Epidermal melanocyte (primary cell): ENCODE measurements around the gene EPS8L2.

ENCODE experiments used
- DNase-seq: peaks from one replicate; pipeline ENCODE4 v3.0.0; 2011; ENCODE audit warnings: low spot score; ENCODE audit not compliant: insufficient read length

Gene EPS8L2

DNA sequence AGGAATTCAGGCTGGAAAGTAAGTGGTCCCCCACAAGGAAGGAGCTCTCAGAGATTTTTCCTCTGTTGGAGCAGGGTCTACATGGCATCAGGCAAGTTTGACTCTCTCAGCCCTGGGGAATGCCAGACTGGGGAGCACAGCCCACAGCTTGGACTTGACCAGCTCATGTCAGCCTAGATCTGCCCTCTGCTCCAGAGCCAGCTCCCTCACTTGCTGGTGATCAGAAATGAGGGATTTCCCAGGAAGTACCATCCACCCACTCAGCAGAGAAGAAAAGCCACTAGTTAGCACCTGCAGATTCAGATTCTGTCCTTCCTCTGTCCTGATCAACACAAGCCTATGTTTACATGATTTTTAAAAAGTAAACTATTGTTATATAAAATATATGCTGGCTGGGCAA is 54.2 kb downstream of the EPS8L2 start:
- peak; percentile 12 for DNase-seq

DNA sequence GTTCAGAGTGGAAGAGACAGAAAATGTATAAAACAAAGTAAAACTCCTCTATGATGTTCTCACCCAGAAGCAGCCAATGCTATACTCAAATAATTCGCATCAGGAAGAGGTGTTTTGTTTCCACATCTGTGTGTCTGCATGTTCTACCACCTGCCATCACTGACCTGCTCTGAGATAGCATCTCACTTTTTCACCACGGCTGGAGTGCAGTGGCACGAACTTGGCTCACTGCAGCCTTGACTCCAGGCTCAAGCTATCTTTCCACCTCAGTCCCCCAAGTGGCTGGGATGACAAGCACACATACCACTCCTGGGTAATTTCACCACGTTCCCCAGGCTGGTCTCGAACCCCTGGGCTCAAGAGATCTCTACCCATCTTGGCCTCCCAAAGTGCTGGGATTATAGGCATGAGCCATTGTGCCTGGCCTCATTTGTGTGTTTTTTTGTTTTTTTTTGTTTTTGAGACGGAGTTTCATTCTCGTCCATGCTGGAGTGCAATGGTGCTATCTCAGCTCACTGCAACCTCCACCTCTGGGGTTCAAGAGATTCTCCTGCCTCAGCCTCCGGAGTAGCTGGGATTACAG is 55.6 kb downstream of the EPS8L2 start:
- DNase-seq = peak; percentile 5

DNA sequence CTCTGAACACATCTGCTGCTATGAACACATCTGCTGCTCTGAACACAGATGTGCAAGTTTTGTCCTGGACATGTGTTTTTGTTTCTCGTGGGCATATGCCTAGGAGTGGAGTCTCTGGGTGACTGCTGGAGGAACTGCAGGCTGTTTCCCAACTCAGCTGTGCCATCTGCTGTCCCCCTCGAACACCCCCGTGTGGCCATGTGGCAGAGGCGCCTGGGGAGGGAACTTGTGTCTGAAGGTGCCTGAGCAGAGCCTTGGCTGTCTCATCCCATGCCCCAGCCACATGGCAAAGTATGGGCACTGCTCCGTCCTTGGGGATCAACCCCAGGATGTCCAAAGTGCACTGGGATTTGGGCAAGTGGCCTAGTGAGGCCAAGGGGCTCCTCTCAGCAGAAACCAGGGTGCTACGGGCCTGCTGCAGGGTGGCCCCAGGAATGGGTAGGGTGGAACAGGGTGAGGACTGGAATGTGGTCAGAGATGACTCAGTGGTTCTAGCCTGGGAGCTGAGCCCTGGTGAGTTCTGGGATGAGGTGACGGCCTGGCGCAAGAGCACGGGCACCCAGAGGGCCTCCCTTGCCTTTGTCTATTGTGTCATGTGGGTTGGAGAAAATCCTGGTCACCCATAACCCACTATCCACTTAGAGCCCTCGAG is 56.5 kb downstream of the EPS8L2 start:
- DNase-seq = peak; percentile 93

- DNase-seq = peak; percentile 1
These were observed 57.0 kb downstream of the EPS8L2 start for GRCh38 chr11:763073-763463.

DNA sequence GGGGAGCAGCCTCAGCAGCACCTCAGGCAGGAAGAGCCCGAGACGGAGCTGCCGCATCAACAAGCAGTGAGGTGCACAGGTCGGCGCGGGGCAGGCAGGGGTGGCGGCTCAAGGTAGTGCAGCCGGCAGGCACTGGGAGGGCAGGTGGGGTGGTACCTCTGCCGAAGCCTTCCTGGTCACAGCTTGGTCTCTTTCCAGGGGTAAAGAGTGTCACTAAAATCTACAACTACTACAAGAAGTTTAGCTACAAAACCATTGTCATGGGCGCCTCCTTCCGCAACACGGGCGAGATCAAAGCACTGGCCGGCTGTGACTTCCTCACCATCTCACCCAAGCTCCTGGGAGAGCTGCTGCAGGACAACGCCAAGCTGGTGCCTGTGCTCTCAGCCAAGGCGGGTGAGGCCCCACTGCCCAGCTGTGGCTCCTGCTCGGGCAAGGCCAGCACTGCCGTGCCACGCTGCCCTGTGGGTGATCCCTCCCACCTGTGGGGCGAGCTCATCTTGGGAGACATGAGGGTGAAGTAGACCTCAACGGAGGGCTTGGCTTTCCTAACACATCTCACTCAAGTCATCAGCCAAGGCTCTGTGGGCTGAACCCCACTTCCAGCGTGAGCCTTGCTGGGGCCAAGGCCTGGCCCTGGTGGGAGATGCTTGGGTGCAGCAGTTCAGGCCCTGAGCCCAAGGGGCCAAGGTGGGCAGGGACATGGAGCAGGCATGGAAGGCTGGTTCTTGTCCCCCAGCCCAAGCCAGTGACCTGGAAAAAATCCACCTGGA is 57.7 kb downstream of the EPS8L2 start:
- DNase-seq = peak; percentile 3

DNA sequence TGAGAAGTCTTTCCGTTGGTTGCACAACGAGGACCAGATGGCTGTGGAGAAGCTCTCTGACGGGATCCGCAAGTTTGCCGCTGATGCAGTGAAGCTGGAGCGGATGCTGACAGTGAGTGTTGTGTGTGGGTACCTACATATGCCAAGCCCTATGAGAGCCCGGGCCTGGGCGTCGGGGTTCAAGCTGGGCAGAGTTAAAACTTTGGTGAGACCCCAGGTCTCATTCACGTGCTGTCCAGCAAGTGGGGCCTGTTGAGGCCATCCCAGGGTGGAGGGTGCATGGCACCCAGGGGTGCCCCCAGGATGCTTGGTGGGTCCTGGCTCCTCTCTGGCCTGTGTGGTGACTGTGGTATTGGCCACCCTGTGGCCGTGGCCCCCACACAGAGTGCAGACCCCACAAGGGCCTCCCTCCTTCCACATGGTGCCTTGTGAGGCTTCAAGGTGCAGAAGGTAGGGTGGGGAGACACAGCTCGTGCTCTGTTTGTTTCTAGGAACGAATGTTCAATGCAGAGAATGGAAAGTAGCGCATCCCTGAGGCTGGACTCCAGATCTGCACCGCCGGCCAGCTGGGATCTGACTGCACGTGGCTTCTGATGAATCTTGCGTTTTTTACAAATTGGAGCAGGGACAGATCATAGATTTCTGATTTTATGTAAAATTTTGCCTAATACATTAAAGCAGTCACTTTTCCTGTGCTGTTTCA is 58.4 kb downstream of the EPS8L2 start:
- peak; percentile 2 for DNase-seq

- DNase-seq = peak; percentile 61
These were observed 59.2 kb downstream of the EPS8L2 start for GRCh38 chr11:765025-765801.

DNA sequence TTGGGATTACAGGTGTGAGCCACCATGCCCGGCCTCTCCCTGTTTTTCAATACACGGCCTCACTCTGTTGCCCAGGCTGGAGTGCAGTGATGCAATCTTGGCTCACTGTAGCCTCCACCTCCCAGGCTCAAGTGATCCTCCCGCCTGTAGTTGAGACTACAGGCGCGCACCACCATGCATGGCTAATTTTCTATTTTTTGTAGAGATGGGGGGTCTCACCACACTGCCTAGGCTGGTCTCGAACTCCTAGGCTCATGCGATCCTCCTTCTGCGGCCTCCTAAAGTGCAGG is 59.7 kb downstream of the EPS8L2 start:
- no peak for DNase-seq

- no peak for DNase-seq
These were observed 60.3 kb downstream of the EPS8L2 start for GRCh38 chr11:766106-766935.

DNA sequence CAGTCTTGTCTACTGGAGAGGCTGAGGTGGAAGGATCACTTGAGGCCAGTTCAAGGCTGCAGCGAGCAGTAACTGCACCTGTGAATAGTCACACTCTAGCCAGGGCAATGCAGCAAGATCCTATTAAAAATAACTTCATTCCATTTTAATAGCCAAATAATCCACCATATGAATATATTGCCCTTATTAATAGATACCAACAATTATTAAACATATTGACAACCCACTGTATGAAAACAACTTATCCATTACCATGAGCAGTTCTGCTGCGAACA is 60.8 kb downstream of the EPS8L2 start:
- no peak for DNase-seq

DNA sequence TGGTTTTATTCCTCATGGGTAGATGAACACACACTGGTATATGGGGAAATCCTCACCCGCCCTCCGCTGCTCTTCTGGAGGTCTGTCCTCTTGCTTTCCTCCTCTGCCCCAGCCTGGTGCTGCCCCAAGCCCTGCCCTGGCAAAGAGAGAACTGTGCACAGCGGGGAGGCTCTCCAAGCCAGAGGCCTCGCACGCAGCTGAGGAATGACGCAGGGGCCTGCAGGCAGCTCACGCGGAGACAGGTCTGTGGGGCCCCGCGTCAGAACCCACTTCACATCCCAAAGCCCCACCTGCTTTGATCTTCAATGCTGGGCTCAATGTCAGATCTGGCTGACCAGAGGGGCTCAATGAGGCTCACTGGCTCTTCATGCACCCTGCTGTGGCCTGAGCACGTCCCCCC is 61.2 kb downstream of the EPS8L2 start:
- DNase-seq = no peak

DNA sequence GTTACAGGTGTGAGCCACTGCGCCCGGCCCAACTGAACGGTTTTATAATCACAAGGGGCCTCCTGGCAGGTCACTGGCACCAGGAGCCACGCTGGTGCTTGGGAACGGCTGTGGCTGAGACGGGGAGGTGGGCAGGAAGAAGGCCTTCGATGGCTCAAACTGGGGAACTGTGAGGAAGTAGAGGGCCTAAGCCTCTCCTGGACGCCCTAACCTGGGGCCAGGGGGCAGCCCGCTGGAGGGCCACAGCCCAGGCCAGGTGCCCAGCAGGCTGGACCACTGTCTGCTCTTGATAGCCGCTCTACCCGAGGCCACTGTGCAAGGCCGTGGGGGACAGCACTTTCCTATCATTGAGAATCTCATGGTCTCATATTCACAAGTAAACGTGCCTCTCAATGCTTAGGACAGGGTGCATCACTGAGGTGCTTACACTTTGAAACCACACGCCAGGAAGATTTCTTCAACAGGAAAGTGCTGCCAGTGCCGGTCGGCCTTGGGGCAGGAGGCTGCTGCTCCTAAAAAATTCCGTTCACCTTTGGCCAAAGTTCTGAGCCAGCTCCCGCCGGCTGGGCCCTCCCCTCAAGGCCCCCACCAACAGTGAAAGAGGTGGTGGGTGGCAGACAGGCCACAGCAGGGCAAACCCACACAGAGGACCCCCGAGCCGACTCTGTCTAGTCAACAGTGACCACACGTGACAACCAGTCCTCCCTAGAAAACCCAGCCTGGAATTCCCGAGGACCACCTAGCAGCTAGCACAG is 64.0 kb downstream of the EPS8L2 start:
- DNase-seq = no peak

DNA sequence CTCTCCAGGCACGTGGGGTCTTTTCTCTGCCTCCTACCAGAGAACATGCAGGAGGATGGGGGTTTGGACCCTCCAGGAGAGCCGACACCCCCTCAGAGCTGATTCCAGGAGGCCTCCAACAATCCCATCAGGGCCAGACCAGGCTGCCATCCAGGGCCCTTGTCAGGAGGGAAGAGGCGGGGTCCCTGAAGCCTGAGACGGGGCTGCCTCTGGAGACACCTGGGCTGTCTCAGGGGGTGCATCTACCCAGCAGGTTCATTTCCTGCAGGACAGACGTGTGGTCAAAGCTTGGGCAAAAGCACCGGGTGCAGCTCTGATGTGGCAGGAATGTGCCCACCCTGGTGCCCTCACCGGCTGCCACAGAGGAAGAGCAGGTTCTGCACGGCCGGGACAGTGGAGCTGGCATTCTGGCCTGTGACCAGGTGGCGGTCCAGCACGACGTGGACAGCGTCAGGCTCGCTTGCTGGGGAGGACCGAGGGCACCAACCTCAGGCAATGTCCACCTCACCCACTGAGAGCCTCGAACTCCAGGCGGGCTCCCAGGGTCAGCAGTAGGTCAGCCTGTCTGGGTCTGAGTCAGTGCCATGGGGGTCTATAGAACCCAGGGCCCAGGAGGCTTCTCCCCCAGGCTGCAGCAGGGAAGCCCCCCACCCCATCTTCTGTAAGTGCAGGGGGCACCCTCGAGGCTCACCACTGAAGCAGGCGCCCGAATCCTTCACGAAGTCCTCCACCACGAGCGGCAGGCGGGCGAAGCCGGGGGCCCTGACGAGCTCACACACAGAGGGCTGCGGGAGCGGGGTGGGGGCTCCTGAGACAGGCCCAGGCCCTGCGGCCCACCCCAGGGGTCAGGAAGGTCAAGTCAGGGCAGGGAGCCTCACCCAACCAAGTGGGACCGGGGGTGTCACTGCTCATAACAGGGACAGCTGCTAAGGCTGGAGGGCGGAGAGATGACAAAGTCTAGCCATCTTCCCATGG is 64.9 kb downstream of the EPS8L2 start:
- no peak for DNase-seq

DNA sequence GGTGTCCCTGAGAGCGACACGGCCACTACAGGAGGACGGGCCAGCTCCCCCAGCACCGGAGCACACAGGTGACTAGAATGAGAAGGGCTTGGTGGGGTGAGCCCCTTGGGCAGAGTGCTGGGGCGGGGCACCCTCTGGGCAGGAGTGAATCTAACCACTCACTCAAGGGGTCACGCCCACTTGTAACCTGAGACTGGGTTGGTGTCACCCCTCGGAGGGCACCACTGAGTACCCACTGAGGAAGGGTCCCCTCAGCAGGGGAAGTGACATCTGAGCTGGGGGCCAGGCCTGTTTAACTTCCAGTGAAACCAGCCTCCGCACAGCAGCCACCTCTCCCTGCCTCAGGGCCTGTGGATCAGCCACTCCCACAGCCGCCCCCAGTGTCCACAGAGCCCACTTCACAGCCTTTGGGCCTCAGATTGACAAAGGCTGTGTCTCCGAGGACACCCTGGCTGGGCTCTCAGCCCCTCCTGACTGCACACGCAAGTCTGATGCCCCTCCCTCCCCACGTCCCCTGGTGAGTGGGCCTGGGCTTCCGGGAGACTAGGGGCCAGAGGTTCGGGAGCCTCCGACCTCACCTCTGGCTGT is 65.7 kb downstream of the EPS8L2 start:
- DNase-seq = no peak

DNA sequence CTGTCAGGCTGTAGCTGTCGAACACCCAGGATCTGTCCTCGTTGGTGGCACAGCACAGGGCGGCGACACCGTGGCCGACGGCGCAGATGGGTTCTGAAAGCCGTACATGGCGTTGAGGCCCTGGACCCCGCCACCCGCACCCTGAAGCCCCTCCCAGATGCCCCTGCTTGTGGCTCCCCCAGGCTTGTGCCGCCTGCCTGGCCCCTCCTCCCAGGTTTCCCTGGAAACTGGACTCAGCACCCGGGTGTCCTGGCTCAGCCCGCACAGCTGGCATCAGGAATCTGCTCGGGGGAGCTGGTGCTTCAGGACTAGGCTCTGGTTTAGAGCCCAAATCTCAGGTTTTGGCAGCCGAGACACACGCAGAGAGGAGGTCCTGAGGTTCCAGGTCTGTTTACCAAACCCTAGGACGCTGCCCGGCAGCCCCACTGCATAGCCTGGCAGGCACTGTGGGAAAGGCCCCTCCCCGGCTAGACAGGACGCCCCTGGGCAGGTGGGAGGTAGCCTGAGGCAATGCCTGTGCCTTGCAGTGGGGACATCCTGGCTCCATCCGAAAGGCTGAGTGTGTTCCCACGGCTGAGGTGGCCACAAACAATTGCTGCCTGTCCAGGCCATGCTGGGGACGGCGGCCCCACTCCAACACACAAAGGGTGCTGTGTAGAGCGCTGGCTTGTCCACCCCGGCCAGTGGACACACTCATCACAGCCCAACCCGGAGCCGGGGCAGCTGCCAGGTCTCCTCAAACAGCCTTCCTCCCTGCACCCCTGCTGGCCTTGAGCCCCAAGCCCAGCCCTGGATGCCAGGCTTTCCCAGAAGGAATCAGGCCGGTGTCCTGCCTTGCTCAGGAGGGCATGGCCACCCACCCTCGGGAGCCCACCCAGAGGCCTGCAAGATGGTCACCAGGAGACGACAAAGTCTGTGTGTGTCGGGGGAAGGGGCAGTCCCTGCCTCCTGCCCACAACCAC is 66.7 kb downstream of the EPS8L2 start:
- DNase-seq = no peak

DNA sequence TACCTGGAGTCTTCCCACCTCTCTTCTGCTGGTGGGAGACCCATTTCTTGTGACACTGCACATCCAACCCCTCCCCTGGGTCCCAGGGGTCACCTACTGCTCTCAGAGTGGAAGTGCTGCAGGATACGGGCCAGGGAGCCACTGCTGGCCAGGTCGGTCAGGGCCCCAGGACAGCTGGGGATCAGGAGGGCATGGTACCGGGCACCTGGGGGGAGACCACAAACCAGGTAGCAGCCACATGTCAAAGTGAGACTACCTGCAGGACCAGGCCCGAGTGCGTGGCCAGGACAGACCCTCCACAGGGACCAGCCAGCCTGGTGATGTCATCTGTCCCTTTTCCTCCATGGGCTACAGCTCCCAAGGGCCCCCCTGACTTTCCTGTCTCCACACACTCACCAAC is 67.4 kb downstream of the EPS8L2 start:
- no peak for DNase-seq

- DNase-seq = no peak
These were observed 67.8 kb downstream of the EPS8L2 start for GRCh38 chr11:773830-774229.
